ENCODE results near the gene BIRC6.
"Not testable (repeated sequence)": the region's sequence is repeated elsewhere in the genome, so short reads cannot be mapped to it uniquely, and the experiment has no call there.

The BIRC6 gene

GRCh38 chr2:32514946-32515345 is 158.1 kb downstream of the BIRC6 start:
- no peak for DNase-seq

- DNase-seq = no peak
Observed at GRCh38 chr2:32516567-32516966, 159.7 kb downstream of the BIRC6 start.

- DNase-seq = no peak
Observed at GRCh38 chr2:32522770-32523169, 165.9 kb downstream of the BIRC6 start.

- DNase-seq = no peak
Observed at GRCh38 chr2:32523686-32524085, 166.9 kb downstream of the BIRC6 start.

DNA sequence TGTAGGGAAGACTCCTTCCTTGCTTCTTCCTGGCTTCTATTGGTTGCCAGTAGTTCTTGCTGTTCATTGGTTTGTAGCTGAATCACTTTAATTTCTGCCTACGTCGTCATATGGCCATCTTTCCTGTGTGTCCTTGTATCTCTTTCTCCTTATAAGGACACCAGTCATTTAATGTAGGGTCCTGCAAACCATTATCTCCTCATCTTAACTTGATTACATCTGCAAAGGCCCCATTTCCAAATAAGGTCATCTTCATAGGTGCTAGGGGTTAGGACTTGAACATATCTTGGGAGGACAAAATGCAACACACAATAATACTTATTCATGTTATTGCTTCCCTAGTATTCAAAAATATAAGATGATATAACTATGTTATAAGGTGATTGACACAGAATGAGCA is 175.5 kb downstream of the BIRC6 start:
- DNase-seq = no peak

- DNase-seq = no peak
Observed at GRCh38 chr2:32532961-32533360, 176.1 kb downstream of the BIRC6 start.

DNA sequence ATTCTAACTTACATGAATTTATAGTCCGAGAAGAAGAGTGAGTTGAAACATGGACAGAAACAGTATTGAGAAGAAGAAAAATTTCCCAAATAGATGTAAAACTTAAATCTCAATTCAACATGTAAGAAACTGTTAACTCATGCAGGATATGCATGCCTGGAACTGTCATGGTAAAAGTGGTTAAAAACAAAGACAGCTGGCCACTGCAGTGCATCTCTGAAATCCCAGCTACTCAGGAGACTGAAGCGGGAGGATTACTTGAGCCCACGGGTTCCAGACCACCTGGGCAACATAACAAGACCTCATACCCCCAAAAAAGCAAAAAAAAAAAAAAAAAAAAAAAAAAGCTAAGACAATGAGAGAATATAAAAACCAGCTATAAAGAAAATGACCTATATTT is 178.0 kb downstream of the BIRC6 start:
- DNase-seq = no peak

DNA sequence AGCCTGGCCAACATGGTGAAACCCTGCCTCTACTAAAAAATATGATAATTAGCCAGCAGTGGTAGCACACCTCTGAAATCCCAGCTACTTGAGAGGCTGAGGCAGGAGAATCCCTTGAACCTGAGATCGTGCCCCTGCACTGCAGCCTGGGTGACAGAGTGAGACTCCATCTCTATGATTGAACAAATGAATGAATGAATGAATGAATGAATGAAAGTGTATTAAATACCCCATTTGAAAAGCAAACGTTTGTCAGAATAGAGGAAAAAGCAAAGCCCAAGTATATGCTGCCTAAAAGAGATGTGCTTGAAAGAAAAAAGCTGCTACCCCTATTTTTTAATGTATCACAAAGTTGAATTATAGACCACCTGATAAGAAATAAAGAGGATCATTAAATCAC is 181.9 kb downstream of the BIRC6 start:
- DNase-seq = no peak

- DNase-seq = not testable (repeated sequence)
Observed at GRCh38 chr2:32552483-32552882, 195.7 kb downstream of the BIRC6 start.

DNA sequence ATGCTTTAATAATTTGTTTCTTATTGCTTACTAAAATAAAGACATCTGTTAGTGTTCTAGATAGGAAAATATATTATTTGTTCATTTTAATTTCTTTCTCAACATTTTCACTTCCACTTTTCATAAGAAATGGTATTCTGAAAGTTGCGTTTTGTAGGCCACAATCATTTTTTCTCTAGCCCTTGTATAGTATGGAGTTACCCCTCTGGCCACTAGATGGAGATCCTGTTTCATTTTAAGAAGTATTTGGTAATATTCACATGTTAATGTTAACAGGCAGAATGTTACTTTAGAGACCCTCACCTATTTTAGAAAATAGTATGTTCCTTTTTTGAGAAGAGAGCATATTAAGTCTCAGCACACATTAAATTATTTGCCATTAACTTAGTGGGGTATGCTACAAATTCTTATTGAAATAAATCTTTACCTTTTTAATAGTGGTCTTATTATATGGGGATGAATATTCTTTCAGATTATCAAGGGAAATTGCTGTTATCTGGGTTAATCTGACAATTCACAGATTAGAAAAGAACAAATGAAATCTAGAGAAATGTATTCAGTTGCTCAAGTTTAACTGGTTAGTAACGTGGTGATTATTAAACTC is 197.1 kb downstream of the BIRC6 start:
- DNase-seq = no peak

DNA sequence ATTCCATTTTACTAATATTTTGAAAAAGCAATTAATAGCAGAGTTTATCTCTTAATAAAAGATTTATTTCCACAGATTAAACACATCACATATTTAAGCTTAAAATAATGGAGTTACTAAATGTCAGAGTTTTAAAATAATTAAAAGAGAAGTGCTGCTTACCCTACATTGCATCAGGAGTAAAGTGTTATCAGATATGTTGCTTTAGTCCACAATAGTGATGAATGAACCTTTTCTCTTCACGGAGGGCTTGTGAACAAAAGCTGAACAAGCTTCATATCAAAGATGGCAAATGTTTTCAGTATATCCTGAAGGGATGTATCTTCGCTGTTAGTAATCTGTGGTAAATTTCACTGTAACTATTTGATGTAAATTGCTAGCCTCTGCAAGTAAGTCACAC is 201.7 kb downstream of the BIRC6 start:
- no peak for DNase-seq

DNA sequence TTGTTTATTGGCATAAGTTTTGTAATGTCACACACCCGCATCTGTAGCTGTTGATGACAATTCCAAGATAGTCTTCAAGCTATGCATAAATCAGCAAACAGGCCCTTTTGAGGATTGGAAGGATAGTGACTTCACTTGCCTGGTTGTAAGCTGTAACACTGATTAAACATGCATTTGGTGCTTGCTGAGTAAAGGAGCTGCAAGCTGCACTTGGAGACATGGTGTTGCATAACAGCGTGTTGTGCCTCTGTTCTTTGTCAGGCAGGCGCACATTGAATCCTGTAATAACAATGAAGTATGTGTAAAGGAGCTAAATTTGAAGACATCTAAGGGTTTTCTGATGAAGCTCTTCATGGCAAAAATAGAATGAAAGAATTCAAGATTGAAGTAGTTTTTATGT is 202.3 kb downstream of the BIRC6 start:
- no peak for DNase-seq

GRCh38 chr2:32562906-32563305 is 206.1 kb downstream of the BIRC6 start:
- no peak for DNase-seq

DNA sequence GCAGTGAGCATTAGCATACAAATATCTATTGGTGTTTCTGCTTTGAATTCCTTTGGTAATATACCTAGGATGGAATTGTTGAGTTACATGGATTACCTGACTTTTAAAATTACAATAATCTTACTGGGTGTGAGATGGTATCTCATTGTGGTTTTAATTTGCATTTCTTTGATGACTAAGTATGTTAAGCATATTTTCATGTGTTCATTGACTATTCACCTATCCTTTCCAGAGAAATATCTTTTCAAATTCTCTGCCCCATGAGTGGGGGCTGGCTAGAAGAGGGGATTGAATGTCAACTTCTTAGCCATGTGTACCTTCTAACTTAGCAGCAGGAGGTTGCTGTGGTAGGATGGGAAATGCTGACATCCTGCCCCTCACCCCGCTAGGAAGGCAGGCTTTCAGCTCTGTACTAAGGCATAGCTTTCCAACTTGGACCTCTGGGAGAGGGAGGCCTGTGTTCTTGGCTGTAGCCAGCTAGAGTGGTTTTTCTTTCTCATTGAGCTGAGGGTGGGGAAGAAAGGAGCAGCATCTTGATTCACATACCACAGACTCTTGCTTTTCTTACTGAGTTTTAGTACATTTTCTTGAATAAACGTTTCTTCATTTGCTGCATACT is 207.7 kb downstream of the BIRC6 start:
- DNase-seq = no peak

GRCh38 chr2:32565902-32566301 is 209.1 kb downstream of the BIRC6 start:
- DNase-seq = no peak

- no peak for DNase-seq
Observed at GRCh38 chr2:32572030-32572429, 215.2 kb downstream of the BIRC6 start.

DNA sequence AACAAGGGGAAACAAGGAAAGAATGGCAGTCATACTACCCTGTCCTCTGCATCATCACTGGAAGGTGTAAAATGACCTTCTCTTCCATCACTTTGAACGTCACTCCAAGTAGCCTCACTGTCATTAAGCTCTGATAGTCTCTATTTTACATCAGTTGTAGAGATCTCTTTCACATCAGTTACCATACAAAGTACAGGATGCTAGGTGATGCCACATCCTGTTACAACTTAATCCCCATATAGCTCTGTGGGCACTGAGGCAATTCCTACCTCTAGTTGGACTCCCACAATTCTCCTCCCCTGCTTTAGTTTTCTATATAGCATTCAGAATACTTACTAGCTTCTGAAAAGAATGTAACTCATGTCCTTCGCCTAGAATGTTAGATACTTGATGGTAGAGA is 215.9 kb downstream of the BIRC6 start:
- no peak for DNase-seq

GRCh38 chr2:32591669-32592463 is 235.0 kb downstream of the BIRC6 start:
- no peak for DNase-seq

- DNase-seq = no peak
Observed at GRCh38 chr2:32594573-32594972, 237.8 kb downstream of the BIRC6 start.

DNA sequence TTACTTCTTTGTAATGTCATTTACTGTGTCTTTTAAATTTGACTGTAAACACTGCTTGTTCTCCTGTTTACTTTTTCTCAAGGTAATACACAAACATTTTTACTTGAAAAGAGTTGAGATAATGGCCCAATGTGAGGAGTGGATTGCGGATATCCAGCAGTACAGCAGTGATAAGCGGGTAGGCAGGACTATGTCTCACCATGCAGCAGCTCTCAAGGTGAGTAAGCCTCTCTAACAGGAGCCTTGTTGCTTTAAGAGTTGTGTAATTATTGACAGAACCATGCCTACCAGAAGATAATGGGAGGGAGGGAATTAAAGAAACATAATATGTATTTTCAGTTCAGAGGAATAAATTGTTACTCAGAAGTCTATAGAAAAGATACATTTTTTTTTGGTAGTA is 254.5 kb downstream of the BIRC6 start:
- no peak for DNase-seq

DNA sequence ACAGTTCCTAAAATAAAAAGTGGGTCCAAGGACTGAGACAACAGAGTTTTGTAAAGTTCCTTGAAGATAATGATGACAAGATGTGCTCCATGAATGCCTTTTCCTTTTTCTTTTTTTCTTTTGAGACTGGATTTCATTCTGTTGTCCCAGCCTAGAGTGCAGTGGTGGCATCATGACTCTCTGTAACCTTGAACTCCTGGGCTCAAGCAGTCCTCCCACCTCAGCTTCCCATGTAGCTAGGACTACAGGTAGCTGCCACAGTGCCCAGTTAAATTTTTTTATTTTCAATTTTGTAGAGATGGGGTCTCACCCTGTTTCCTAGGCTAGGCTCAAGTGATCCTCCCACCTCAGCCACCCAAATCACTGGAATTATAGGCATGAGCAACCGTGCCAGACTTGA is 254.9 kb downstream of the BIRC6 start:
- no peak for DNase-seq

GRCh38 chr2:32614084-32614483 is 257.3 kb downstream of the BIRC6 start:
- DNase-seq = no peak

- no peak for DNase-seq
Observed at GRCh38 chr2:32617599-32618189, 260.9 kb downstream of the BIRC6 start.
